KOPT-K1 (cell line): ENCODE measurements around the gene VSIG10.
"Not testable (repeated sequence)": the region's sequence is repeated elsewhere in the genome, so short reads cannot be mapped to it uniquely, and the experiment has no call there.

Source experiments
- H3K27ac ChIP-seq: fragments of 200-600 bp; sonication (generic); 2 replicates; pipeline ENCODE4 v1.5.1; 2016; ENCODE audit warnings: antibody characterized with exemption, mild to moderate bottlenecking, low read depth, low read length; ENCODE audit not compliant: poor library complexity, severe bottlenecking
- H3K36me3 ChIP-seq: fragments of 200-600 bp; sonication (generic); 2 replicates; pipeline ENCODE4 v1.5.1; 2017; ENCODE audit warnings: antibody characterized with exemption, mild to moderate bottlenecking, low read length, moderate library complexity; ENCODE audit not compliant: insufficient read depth
- H3K9me3 ChIP-seq: fragments of 200-600 bp; sonication (generic); 2 replicates; pipeline ENCODE4 v1.5.1; 2017; ENCODE audit warnings: antibody characterized with exemption, low read length, mild to moderate bottlenecking; ENCODE audit not compliant: insufficient read depth, poor library complexity, severe bottlenecking

Gene VSIG10

GRCh38 chr12:118036672-118037411 is 67.0 kb downstream of the VSIG10 start:
- Histone ChIP-seq H3K27ac (no peak overlapping the region), H3K9me3 (no peaks in the 10 kb centered on the region), H3K36me3 (peaks cover 97% of the 10 kb centered on the region)

DNA sequence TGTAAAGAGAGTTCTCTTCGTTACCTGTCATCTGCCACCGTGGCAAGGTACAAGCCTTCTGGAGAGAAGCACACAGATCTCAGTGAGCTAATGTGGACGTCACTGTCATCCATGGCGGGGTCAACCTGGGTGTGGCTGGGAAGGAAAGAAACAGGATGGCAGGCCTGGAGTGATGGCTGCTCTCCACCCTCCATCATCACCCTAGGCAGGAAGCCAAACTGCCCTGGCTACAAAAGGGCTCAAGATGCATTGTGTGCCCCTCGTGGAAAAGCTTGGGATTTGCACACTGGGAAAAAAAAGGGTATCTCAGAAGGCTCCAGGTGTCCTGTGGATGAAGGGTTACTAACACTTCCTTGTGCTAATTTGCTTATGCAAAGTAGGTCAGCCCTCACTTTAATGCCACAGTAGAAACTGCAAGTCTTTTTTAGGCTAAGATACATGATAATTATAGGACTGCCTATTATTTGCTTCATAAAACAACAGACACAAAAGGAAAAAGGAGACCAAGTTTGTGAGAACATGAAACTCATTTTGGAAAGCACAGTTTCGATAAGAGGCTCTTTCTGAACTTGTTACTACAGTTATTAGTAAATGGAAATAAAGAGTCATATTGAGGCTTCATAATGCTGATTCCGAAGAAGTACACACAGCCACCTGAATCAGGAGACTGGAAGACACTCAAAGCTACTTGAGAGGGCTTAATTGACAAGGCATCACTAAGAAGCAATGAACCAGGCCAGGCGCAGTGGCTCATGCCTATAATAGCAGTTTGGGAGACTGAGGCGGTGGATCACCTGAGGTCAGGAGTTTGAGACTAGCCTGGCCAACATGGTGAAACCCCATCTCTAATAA is 68.4 kb downstream of the VSIG10 start:
- Histone ChIP-seq H3K36me3 (peaks cover 100% of the 10 kb centered on the region), H3K9me3 (no peaks in the 10 kb centered on the region), H3K27ac (no peak overlapping the region)

DNA sequence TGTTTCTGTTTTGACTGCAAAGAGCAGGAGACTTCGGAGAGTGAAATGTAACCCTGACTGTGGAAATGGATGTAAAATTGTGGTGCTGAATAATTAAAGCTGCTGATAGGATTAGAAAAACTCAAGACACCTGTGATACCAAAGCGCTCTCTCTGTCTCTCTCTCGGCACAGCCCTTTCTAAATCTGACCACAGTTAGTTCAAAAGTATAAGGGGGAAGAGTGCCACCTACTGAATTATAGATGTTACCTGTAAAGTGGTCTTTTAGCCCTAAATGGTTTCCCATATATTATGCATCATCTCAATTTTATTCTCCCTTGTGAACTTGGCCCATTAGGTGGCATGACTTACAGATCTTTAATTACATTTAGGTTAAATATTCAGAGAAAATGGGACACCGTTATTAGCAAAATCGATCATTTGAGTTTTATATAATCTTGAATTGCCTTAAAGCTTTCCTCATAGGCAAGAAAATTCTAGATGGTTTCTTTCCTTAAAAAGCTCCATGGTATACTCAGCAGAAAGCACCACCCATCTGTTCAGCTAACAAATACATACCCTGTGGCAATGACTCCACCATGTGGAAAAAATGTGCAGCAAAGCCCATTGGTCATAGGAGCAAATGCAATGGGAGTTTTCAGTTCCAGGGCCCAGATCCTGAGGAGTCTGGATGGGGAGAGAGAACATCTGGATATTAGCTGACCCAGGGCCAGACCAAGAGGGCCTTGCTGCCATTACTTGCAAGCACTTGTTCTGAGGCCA is 69.2 kb downstream of the VSIG10 start:
- Histone ChIP-seq H3K9me3 (no peaks in the 10 kb centered on the region), H3K36me3 (peaks cover 100% of the 10 kb centered on the region), H3K27ac (no peak overlapping the region)

DNA sequence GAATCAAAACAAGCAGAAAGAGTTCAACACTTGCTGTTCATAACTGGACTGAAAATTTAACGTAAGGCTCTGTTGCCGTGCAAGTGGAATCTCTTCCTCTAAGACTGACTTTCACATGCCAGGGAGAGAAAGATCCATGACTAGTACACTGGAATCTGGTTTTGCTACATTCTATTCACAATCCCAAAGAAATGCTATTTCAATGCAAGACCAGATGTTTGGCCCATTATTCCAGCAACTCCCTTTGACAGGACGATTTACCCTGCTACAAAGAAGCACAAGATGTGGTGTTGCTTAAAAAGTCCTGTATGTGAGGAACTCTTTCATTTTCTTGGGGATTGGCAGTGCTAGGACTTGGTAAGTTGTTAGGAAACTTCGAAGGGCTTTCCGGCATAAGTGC is 69.9 kb downstream of the VSIG10 start:
- Histone ChIP-seq H3K27ac (no peak overlapping the region), H3K36me3 (peaks cover 100% of the 10 kb centered on the region), H3K9me3 (no peaks in the 10 kb centered on the region)

GRCh38 chr12:118033323-118033722 is 70.5 kb downstream of the VSIG10 start:
- Histone ChIP-seq H3K9me3 (no peaks in the 10 kb centered on the region), H3K27ac (no peak overlapping the region), H3K36me3 (peaks cover 100% of the 10 kb centered on the region)

- Histone ChIP-seq H3K36me3 (peaks cover 100% of the 10 kb centered on the region), H3K27ac (no peak overlapping the region), H3K9me3 (no peaks in the 10 kb centered on the region)
Measured at GRCh38 chr12:118032188-118032587, 71.6 kb downstream of the VSIG10 start.

- H3K9me3 ChIP-seq = no peaks in the 10 kb centered on the region
- peaks cover 100% of the 10 kb centered on the region for H3K36me3 ChIP-seq
- H3K27ac ChIP-seq = no peak overlapping the region
Measured at GRCh38 chr12:118029166-118029565, 74.6 kb downstream of the VSIG10 start.

GRCh38 chr12:118025168-118025567 is 78.6 kb downstream of the VSIG10 start:
- Histone ChIP-seq H3K36me3 (peaks cover 100% of the 10 kb centered on the region), H3K27ac (no peak overlapping the region), H3K9me3 (no peaks in the 10 kb centered on the region)

DNA sequence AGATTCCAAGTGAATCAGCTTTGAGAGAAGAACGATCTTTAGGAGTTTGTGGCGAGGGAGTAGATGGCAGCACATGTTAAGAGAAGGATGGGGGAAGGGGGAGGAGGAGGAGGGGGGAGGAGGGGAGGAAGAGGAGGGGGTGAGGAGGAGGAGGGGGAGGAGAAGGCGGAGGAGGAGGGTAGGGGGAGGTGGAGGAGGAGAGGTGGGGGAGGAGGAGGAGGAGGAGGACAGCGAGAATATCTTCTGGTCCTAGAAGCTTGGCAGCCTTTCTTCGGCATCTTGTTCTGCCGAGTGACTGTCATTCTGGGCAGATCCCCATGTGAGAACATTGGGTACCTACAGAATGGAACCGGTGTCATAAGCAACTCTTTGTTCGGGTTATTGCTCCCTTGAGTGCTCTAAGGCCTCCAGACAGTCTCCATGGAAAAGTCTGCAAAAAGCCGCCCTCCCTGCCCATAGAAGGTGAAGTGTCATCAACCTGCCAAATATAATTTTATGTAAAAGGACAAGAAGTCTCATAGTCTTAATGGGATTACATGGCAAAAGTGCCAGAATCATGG is 80.4 kb downstream of the VSIG10 start:
- H3K36me3 ChIP-seq = peaks cover 100% of the 10 kb centered on the region
- H3K9me3 ChIP-seq = no peaks in the 10 kb centered on the region
- no peak overlapping the region for H3K27ac ChIP-seq

GRCh38 chr12:118022728-118023109 is 81.1 kb downstream of the VSIG10 start:
- Histone ChIP-seq H3K36me3 (peaks cover 100% of the 10 kb centered on the region), H3K9me3 (no peaks in the 10 kb centered on the region), H3K27ac (no peak overlapping the region)

DNA sequence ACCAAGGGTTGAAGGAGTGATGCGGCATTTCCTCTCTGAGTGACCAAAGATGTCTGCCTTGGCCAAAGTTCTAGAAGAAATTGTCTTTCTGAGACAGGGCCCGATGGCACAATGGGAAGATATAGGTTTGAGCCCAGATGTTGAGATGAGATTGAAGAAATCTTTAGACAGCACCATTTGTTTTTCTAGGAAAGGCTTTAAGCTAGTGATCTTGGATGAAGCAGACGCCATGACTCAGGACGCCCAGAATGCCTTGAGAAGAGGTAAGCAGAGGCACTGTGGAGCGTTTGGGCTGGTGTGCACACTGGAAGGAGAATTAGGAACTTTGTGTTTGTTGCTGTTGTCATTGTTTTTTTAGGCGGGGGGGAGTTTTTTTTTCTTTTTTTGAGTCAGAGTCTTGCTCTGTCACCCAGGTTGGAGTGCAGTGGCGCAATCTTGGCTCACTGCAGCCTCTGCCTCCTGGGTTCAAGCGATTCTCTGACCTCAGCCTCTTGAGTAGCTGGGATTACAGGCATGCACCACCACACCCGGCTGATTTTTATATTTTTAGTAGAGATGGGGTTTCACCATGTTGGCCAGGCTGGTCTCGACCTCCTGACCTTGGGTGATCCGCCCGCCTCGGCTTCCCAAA is 81.6 kb downstream of the VSIG10 start:
- H3K27ac ChIP-seq, H3K9me3 ChIP-seq: not testable (repeated sequence)
- peaks cover 96% of the 10 kb centered on the region for H3K36me3 ChIP-seq

DNA sequence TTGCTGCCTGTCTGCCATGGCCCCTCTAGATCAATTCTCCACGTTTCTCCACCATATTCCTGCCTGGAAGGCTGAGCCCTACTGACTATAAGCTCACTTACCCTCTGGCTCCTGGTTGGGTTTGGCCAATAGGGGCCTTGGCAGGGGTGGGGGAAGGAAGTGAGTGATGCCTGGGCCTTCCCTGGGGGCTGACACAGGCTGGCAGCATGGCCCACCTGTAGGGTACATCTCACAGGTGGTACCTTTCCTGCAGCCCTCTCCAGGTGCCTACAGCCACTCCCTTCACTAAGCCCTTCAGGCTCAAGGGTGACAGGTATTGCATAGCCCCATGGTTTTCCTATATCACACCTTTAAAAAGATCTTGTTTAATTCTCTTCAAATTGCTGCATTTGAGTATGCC is 83.8 kb downstream of the VSIG10 start:
- H3K9me3 ChIP-seq = no peaks in the 10 kb centered on the region
- H3K36me3 ChIP-seq = peaks cover 75% of the 10 kb centered on the region
- no peak overlapping the region for H3K27ac ChIP-seq

GRCh38 chr12:118017926-118018325 is 85.9 kb downstream of the VSIG10 start:
- peak overlapping the region; percentile 83 for H3K27ac ChIP-seq
- no peaks in the 10 kb centered on the region for H3K9me3 ChIP-seq
- H3K36me3 ChIP-seq = peaks cover 53% of the 10 kb centered on the region

GRCh38 chr12:118016424-118017264 is 87.2 kb downstream of the VSIG10 start, which contains the start of gene RFC5:
RFC5 (plus strand) TSS chr12:118016703; CDS start chr12:118016828, 125 bp downstream.
- peak within 1 kb of the TSS; percentile 83 for H3K27ac ChIP-seq
- H3K9me3 ChIP-seq = no peaks in the 10 kb centered on the region
- peaks cover 41% of the 10 kb centered on the region for H3K36me3 ChIP-seq
